ENCODE measurements around the gene SEC24D.
A peak's percentile ranks its signal among the peaks of the same experiment; 100 is the strongest.

Gene SEC24D

GRCh38 chr4:118684873-118685811 is 150.8 kb downstream of the SEC24D start, which contains the start of gene METTL14:
TSS of gene METTL14 (plus strand) at chr4:118685392. CDS start at chr4:118685535, 143 bp downstream.
- in situ Hi-C loops (cut with HindIII; ENCODE audit: low pct_ligation_motif_present, low pct_unique_long_range_greater_than_20kb, low sequenced_read_pairs), result no loop called here

GRCh38 chr4:118683513-118683912 is 152.4 kb downstream of the SEC24D start:
- peak; percentile 9 for DNase-seq
- in situ Hi-C loops (cut with HindIII; ENCODE audit: low pct_ligation_motif_present, low pct_unique_long_range_greater_than_20kb, low sequenced_read_pairs), result no loop called here

More at GRCh38 chr4:118684873-118685811, 150.8 kb downstream of the SEC24D start, which contains the start of gene METTL14:
- DNase-seq, result peak; percentile 90

GRCh38 chr4:118682928-118683327 is 153.0 kb downstream of the SEC24D start:
- in situ Hi-C loops (cut with HindIII; ENCODE audit: low pct_ligation_motif_present, low pct_unique_long_range_greater_than_20kb, low sequenced_read_pairs), result no loop called here

GRCh38 chr4:118680808-118681207 is 155.1 kb downstream of the SEC24D start:
- DNase-seq, result no peak
- in situ Hi-C loops (cut with HindIII; ENCODE audit: low pct_ligation_motif_present, low pct_unique_long_range_greater_than_20kb, low sequenced_read_pairs), result no loop called here

More at GRCh38 chr4:118682928-118683327, 153.0 kb downstream of the SEC24D start:
- peak; percentile 29 for DNase-seq

GRCh38 chr4:118676128-118676527 is 159.8 kb downstream of the SEC24D start:
- no peak for DNase-seq
- in situ Hi-C loops (cut with HindIII; ENCODE audit: low pct_ligation_motif_present, low pct_unique_long_range_greater_than_20kb, low sequenced_read_pairs), result no loop called here
